ENCODE measurements around the gene PSD2.

The PSD2 gene

DNA sequence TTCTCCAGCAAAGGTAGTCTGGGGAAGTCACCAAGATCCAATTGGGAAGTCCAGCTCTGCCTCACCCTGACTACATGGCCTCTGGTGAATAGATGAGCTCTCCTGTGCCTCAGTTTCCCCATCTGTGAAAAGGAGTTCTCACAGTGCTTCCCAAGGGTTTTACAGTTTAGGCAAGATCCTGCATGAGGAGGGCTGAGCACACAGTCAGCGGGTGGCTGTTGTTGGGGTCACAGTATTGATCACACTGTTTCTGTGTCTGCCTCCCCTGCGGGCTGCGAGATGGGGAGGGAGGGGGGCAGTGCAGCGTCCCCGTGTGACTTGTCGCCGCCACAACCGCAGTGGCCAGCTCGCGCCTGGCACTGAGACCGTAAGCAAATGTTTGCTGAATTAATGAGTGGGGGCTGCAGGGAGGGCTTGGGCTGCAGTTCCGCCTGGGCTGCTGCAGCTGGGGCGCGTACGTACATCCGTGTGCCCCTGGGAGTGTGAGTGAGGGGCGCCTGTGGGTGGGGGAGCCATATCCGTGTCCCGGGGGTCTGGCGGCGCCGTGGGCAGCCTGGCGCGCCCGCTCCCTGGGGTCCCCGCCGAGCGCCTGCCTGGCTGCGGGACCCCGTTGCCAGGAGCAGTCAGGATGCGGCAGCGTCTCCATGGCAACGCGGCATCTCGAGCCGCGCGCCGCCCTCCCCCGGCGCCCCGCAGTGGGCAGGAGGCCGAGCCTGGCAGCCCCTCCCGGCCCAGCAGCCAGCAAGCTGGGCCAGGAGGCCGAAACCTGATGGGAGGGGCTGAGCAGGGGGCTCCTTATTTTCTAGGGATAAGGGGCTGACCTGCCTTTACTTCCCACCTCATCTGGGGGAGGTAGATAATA is 31.4 kb upstream of the PSD2 start:
- peak; percentile 36 for DNase-seq

- no peak for DNase-seq
These were observed 30.7 kb upstream of the PSD2 start for GRCh38 chr5:139764886-139765408.

- DNase-seq = peak; percentile 75
These were observed 30.0 kb upstream of the PSD2 start for GRCh38 chr5:139765409-139766217.

DNA sequence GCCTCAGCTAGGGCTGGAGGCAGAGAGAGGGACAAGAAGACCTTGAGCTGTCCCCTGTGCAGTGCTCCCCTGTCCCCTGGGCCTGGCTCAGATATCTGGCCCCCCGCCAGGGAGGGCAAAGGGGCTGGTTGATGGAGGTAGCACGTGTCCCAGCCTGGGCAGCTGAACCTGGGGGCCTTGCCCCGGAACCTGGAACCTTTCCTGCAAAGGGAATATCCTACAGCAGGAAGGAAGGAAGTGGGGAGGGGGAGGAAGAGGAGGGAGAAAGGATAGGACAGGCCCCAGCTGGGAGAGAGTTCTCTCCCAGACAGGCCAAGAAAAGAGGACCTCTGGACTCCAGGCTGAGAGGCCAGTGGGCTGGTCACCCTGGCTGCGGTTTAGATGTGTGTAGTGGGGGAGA is 27.6 kb upstream of the PSD2 start:
- DNase-seq = no peak

- peak; percentile 27 for DNase-seq
These were observed 26.7 kb upstream of the PSD2 start for GRCh38 chr5:139768807-139769465.

GRCh38 chr5:139769477-139769876 is 26.1 kb upstream of the PSD2 start:
- no peak for DNase-seq

- DNase-seq = no peak
These were observed 24.9 kb upstream of the PSD2 start for GRCh38 chr5:139770722-139771121.

- DNase-seq = no peak
These were observed 23.4 kb upstream of the PSD2 start for GRCh38 chr5:139772089-139772791.

- no peak for DNase-seq
These were observed 22.5 kb upstream of the PSD2 start for GRCh38 chr5:139772927-139773690.

GRCh38 chr5:139774980-139775661 is 20.5 kb upstream of the PSD2 start:
- peak; percentile 58 for DNase-seq

DNA sequence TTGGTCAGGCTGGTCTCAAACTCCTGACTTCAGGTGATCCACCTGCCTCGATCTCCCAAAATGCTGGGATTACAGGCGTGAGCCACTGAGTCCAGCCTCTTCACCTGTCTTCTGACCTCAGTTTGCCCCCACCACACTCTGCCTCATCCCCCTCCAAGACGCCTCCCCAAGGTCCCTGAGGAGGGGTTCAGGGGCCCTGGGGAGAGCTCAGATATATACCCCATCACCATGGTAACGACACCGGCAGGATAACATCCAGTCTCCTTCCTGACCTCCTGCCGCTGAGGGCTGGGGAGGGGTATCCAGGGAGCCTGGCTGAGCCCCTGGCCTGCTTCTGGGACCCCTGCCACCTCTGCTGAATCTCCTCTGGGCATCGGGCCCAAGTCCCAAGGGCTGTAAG is 19.7 kb upstream of the PSD2 start:
- no peak for DNase-seq

- no peak for DNase-seq
These were observed 18.7 kb upstream of the PSD2 start for GRCh38 chr5:139776861-139777260.

GRCh38 chr5:139783436-139783965 is 12.1 kb upstream of the PSD2 start:
- DNase-seq = peak; percentile 56

GRCh38 chr5:139784488-139784887 is 11.1 kb upstream of the PSD2 start:
- no peak for DNase-seq

DNA sequence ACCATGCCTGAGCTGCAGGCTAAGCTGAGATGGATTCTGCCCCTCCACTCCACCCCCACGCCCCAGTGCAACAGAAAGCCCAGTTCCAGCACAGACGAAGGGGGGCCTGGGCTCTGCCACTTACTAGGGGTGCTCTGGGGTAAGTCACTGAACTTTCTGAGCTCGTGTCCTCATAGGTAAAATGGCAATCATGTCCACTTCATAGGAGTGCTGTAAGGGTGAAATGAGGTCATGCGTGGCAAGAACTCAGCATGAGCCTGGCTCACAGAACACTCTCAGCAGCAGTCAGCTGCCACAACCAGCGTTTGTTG is 8.4 kb upstream of the PSD2 start:
- DNase-seq = no peak

DNA sequence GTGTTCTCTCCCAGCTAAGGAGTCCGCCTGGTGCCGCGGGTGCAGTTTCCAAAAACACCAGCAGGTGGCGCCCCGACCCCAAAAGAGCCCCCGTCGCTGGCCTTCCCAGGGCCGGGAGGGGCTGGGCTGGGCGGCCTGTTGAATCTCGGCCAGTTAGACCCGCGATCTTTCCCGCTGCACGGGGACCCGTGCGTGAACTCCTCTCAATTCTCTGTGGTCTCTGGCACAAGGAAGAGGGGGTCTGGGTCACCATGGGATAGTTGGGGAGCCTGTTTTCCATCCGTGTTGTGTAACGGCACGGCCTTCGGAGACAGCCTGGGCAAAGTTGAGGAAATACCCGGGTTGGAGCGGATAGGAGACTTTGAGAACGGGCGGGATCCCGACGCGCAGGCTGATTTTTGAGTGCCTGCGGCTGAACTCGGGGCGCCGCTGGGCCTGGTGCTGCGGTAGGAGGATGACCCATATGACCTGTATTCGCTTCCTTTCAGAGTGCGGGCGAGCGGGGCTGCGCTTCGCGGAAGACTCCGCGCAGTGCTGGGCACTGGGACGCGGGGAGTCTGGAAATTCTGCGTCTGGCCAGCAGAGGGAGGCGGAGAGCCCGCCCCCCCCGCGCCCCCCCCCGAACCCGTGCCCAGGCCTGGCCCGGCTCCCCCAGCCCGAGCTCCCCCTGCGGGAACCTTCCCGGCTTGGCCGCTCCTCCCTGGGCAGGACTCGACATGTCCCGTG is 7.9 kb upstream of the PSD2 start:
- DNase-seq = peak; percentile 78

DNA sequence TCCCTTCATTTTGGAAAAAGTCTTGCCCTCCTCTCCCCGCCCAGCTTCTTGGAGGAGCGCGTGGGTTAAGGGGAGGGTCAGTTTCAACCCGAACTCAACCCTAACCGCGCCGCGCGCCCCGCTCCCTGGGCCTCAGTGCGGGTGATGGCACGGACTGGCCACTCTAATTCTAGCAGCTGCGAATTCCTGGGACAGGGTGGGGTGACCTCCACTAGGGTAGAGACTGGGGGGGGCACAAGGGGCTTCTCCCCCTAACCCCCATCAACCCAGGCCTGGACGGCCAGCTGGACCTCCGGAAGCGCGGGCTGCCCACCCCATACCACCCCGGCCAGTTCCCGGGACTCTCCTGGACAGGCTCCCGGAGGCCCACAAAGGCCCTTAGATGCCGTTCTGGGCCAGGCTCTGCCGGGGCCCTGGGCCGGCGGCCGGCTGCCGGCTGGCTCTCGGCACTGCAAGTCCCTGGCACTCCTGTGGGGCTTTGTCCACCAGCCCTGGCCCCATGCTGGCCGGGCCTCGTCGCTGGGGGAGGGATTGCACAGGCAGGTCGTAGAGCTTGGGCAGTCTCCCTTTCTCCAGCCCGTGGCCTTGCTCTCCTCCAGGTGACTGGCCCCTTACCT is 7.2 kb upstream of the PSD2 start:
- no peak for DNase-seq

- no peak for DNase-seq
These were observed 6.3 kb upstream of the PSD2 start for GRCh38 chr5:139789116-139789844.

DNA sequence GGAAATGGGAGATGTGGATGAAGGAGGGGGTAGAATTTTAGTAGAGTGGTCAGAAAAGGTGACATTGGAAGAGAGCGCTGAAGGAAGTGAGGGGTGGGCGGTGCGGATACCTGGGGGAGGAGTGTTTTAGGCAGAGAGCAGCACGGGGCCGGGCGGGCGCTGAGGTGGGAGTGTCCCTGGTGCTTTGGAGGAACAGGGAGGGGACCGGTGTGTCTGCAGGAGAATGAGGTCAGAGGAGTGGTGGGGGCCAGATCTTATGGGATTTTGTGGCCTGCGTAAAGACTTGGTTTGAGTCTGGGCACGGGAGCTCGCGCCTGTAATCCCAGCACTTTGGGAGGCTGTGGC is 5.8 kb upstream of the PSD2 start:
- no peak for DNase-seq

Data from fibroblast of skin of scalp (primary cell).